ENCODE results near the gene TNFRSF12A.

- TF ChIP-seq CTCF (IDR thresholded peaks at IDR 0.05): no peak
- no peak for TF ChIP-seq EZH2 (IDR thresholded peaks at IDR 0.05)
- TF ChIP-seq EZH2phosphoT487 (IDR thresholded peaks at IDR 0.05): no peak
These were observed 42.4 kb downstream of the TNFRSF12A start for GRCh38 chr16:3062553-3062952.
